Measurements from ENCODE around the gene PAX8. TPM values are rescaled to one million over a fixed set of nuclear protein-coding genes. Genes with fewer than 3 reads are reported as not detected.
"Not testable (repeated sequence)": the region's sequence is repeated elsewhere in the genome, so short reads cannot be mapped to it uniquely, and the experiment has no call there.

PAX8 gene
- total RNA-seq, 4 donors from 2014 or later, result 0.91 to 5.2 (median 4.3) TPM

DNA sequence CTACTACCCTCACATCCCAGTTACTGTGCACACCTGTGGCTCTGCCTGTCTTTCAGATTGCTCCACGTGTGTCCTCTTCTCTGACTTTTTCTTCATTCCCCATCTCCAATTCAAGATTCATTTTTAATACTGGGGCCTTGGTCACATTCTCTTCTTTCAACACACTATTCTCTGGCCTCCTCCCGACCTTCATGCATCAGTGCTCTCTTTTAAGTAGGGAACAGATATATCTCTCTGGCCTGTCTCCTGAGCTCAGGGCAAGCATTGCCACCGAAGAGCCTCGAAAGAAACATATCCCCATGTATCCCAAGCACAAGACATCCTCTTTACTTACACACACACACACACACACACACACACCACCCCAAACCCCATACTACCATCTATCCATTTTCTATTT is 21.6 kb upstream of the PAX8 start:
- no peak overlapping the region for H3K4me3 ChIP-seq (ENCODE audit: low read depth, poor library complexity, severe bottlenecking)
- TF ChIP-seq POLR2A (IDR thresholded peaks at IDR 0.05), result no peak
- TF ChIP-seq, protein P1, sequence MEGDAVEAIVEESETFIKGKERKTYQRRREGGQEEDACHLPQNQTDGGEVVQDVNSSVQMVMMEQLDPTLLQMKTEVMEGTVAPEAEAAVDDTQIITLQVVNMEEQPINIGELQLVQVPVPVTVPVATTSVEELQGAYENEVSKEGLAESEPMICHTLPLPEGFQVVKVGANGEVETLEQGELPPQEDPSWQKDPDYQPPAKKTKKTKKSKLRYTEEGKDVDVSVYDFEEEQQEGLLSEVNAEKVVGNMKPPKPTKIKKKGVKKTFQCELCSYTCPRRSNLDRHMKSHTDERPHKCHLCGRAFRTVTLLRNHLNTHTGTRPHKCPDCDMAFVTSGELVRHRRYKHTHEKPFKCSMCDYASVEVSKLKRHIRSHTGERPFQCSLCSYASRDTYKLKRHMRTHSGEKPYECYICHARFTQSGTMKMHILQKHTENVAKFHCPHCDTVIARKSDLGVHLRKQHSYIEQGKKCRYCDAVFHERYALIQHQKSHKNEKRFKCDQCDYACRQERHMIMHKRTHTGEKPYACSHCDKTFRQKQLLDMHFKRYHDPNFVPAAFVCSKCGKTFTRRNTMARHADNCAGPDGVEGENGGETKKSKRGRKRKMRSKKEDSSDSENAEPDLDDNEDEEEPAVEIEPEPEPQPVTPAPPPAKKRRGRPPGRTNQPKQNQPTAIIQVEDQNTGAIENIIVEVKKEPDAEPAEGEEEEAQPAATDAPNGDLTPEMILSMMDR (IDR thresholded peaks at IDR 0.05), result no peak
- WGBS, 2 donors, result 89 to 90% methylated on average over 4 of the region's 4 CpGs
- DNase-seq (ENCODE audit: low spot score in 2 of 2), result no peak
- intact Hi-C loops (cut with DNase I; ENCODE audit: low total_unique reads), result no loop called here

GRCh38 chr2:113298176-113298575 is 19.5 kb upstream of the PAX8 start:
- no peak for TF ChIP-seq POLR2A (IDR thresholded peaks at IDR 0.05)
- TF ChIP-seq, protein P1 (IDR thresholded peaks at IDR 0.05), result no peak
- 93 to 95% methylated on average over 2 of the region's 2 CpGs for WGBS, 2 donors
- DNase-seq (ENCODE audit: low spot score in 2 of 2), result no peak
- intact Hi-C loops (cut with DNase I; ENCODE audit: low total_unique reads), result no loop called here
- no peak overlapping the region for H3K4me3 ChIP-seq (ENCODE audit: low read depth, poor library complexity, severe bottlenecking)

DNA sequence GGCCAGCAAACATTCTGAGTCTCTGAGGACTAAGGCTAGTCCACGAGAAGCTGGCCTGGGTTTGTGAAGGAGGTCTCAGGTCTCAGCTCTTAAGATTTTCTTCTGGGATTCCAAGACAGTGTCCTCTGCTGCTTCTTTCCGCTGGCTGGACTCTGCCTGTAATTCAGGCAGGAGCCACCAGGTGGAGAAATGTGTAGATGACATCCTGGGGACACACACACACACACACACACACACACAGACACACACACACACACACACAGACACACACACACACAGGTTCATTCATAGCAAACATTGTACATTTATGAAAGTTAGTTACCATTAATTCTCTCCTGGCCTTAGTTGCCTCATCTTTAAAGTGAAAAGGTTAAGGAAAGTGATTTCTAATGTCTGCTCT is 18.9 kb upstream of the PAX8 start:
- WGBS, 2 donors, result 30 to 34% methylated on average over 1 to 2 of the region's 2 CpGs
- DNase-seq (ENCODE audit: low spot score in 2 of 2); H3K4me3 ChIP-seq (ENCODE audit: low read depth, poor library complexity, severe bottlenecking); intact Hi-C loops (cut with DNase I; ENCODE audit: low total_unique reads): not testable (repeated sequence)

DNA sequence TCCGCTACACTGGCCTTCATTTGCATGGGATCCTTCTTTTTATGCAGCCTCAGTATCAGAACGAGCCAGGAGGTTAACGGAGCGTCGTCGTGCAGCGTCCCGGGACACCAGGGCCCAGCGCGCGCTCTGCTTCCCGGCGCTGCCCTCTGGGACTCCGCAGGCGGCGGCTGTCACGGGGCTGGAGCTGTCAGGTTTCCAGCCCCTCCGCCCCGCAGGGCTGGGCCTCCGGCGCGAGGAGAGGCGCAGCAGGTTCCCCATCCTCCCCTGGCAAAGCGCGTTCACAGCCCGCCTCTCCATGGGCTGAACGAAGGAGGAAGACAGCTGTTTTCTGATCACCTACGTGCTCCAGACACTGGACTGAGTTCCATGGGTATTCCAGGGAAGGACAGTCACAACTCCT is 12.5 kb upstream of the PAX8 start:
- TF ChIP-seq POLR2A (IDR thresholded peaks at IDR 0.05), result no peak
- TF ChIP-seq, protein P1 (IDR thresholded peaks at IDR 0.05), result no peak
- DNase-seq (ENCODE audit: low spot score in 2 of 2), result no peak
- intact Hi-C loops (cut with DNase I; ENCODE audit: low total_unique reads), result no loop called here
- WGBS, 2 donors, result 7 to 17% methylated on average over 16 to 18 of the region's 28 CpGs
- H3K4me3 ChIP-seq (ENCODE audit: low read depth, poor library complexity, severe bottlenecking), result no peak overlapping the region

DNA sequence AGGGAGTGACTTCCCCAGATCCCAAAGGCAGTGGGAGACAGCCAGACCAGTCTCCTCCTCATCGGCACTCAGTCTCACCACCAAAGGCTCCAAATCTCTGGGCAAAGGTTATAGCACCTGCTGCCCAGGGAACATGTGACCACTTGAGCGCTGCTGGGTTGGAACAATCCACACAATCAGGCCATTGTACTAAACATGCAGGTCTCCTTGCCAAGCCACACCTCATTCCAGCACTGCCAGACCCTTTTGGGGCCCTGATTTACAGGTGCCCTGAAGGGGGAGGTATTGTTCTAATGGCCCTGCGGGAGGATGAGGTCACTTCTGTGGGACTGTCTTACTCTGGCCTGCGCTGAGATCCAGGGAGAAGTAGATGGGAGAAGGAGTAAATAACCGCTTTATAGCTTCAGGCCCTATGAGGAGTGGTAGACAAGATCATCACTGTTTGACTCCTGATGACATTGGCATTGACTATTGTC is 10.0 kb upstream of the PAX8 start:
- DNase-seq (ENCODE audit: low spot score in 2 of 2); H3K4me3 ChIP-seq (ENCODE audit: low read depth, poor library complexity, severe bottlenecking); intact Hi-C loops (cut with DNase I; ENCODE audit: low total_unique reads): not testable (repeated sequence)
- WGBS, 2 donors, result 72 to 75% methylated on average over 5 of the region's 5 CpGs

GRCh38 chr2:113288117-113288673 is 9.5 kb upstream of the PAX8 start:
- intact Hi-C loops (cut with DNase I; ENCODE audit: low total_unique reads); DNase-seq (ENCODE audit: low spot score in 2 of 2); H3K4me3 ChIP-seq (ENCODE audit: low read depth, poor library complexity, severe bottlenecking): not testable (repeated sequence)
- 39 to 40% methylated on average over 4 of the region's 6 CpGs for WGBS, 2 donors

GRCh38 chr2:113285816-113286215 is 7.1 kb upstream of the PAX8 start:
- H3K4me3 ChIP-seq (ENCODE audit: low read depth, poor library complexity, severe bottlenecking), result no peak overlapping the region
- TF ChIP-seq, protein P1 (IDR thresholded peaks at IDR 0.05), result no peak
- TF ChIP-seq POLR2A (IDR thresholded peaks at IDR 0.05), result no peak
- no peak for DNase-seq (ENCODE audit: low spot score in 2 of 2)
- intact Hi-C loops (cut with DNase I; ENCODE audit: low total_unique reads), result no loop called here
- 90 to 97% methylated on average over 3 of the region's 3 CpGs for WGBS, 2 donors

- DNase-seq (ENCODE audit: low spot score in 2 of 2); H3K4me3 ChIP-seq (ENCODE audit: low read depth, poor library complexity, severe bottlenecking); intact Hi-C loops (cut with DNase I; ENCODE audit: low total_unique reads): not testable (repeated sequence)
- 50 to 58% methylated on average over 6 of the region's 6 CpGs for WGBS, 2 donors
Measured at GRCh38 chr2:113284999-113285398, 6.3 kb upstream of the PAX8 start.

Data from lower leg skin (tissue), 4 donors.